ENCODE data around the gene RAPGEF6.

- no peak for TF ChIP-seq RARB (CRISPR knock-in tag; IDR thresholded peaks at IDR 0.05)
- no peak for TF ChIP-seq PATZ1 (CRISPR knock-in tag; IDR thresholded peaks at IDR 0.05; ENCODE audit: borderline replicate concordance)
- TF ChIP-seq TSHZ2 (CRISPR knock-in tag; IDR thresholded peaks at IDR 0.05) = no peak
- no peak for TF ChIP-seq ISL1 (CRISPR knock-in tag; IDR thresholded peaks at IDR 0.05)
- TF ChIP-seq CREB5 (CRISPR knock-in tag; IDR thresholded peaks at IDR 0.05; ENCODE audit: low read depth) = no peak
- TF ChIP-seq ARNTL (CRISPR knock-in tag; IDR thresholded peaks at IDR 0.05; ENCODE audit: borderline replicate concordance, low read depth) = no peak
- no peak for TF ChIP-seq TOX (CRISPR knock-in tag; IDR thresholded peaks at IDR 0.05; ENCODE audit: borderline replicate concordance)
- TF ChIP-seq BACH2 (CRISPR knock-in tag; IDR thresholded peaks at IDR 0.05; ENCODE audit: borderline replicate concordance) = no peak
- no peak for TF ChIP-seq GLIS3 (CRISPR knock-in tag; IDR thresholded peaks at IDR 0.05)
- no peak for TF ChIP-seq ESRRG (CRISPR knock-in tag; IDR thresholded peaks at IDR 0.05)
- TF ChIP-seq ZC3H10 (CRISPR knock-in tag; IDR thresholded peaks at IDR 0.05) = no peak
- no peak for TF ChIP-seq ZFP30 (CRISPR knock-in tag; IDR thresholded peaks at IDR 0.05)
- no peak for TF ChIP-seq ZNF8 (CRISPR knock-in tag; IDR thresholded peaks at IDR 0.05)
Measured at GRCh38 chr5:131532031-131532640, 102.9 kb downstream of the RAPGEF6 start.
